H1 (cell line): ENCODE data around the gene ILDR2. TPM values are rescaled to one million over a fixed set of nuclear protein-coding genes. Genes with fewer than 3 reads are reported as not detected.

Source experiments
- CTCF ChIA-PET: fragments of 300-600 bp; sonication (Branson Sonifier 250); formaldehyde crosslinking; loops from one replicate; lab custom pipeline; 2021; ENCODE audit not compliant: partially characterized antibody; lab: Charles Lee
- POLR2A ChIA-PET: fragments of 300-600 bp; sonication (Branson Sonifier 250); formaldehyde crosslinking; loops from one replicate; lab custom pipeline; 2021; ENCODE audit warnings: inconsistent platforms; ENCODE audit not compliant: partially characterized antibody; lab: Charles Lee
- DNase-seq, 2 experiments: peaks; one replicate each; pipeline versions ENCODE4 v3.0.0 to v3.0.0-alpha.2; 2010 to 2022; ENCODE audit warnings: low spot score in 2 of 2, low read depth in 1 of 2, mixed read lengths in 1 of 2
- FAIRE-seq: peaks from 2 replicates; lab custom pipeline; 2011; peaks lifted over from hg19 to GRCh38; lab: Jason Lieb, UNC
- H2AFZ ChIP-seq: 2 replicates; pipeline ENCODE4 v1.8.1; 2012; ENCODE audit warnings: low read length, inconsistent platforms
- H2AK5ac ChIP-seq: 2 replicates; pipeline ENCODE4 v1.6.1; 2013; ENCODE audit warnings: low read depth, low read length
- H2BK120ac ChIP-seq: replicated peaks from 2 replicates; pipeline ENCODE3; 2013; ENCODE audit warnings: low read depth, low read length, inconsistent platforms
- H2BK12ac ChIP-seq: 2 replicates; pipeline ENCODE4 v1.6.1; 2013; ENCODE audit warnings: low read depth, low read length
- H2BK15ac ChIP-seq: 2 replicates; pipeline ENCODE4 v1.6.1; 2013; ENCODE audit warnings: low read length
- H2BK20ac ChIP-seq: 2 replicates; pipeline ENCODE4 v1.6.1; 2013; ENCODE audit warnings: low read length
- H2BK5ac ChIP-seq: 2 replicates; pipeline ENCODE4 v1.6.1; 2013; ENCODE audit warnings: low read depth, low read length
- H3K14ac ChIP-seq: 2 replicates; pipeline ENCODE4 v1.6.1; 2013; ENCODE audit warnings: inconsistent platforms; ENCODE audit not compliant: insufficient read length
- H3K18ac ChIP-seq: 2 replicates; pipeline ENCODE4 v1.6.1; 2013; ENCODE audit warnings: low read length; ENCODE audit errors: extremely low read depth
- H3K23ac ChIP-seq: 2 replicates; pipeline ENCODE4 v1.6.1; 2013; ENCODE audit warnings: inconsistent platforms; ENCODE audit not compliant: insufficient read length
- H3K23me2 ChIP-seq: 2 replicates; pipeline ENCODE4 v1.6.1; 2013; ENCODE audit warnings: low read depth, low read length
- H3K27ac ChIP-seq: 2 replicates; pipeline ENCODE4 v1.6.1; 2011; ENCODE audit warnings: low read depth, low read length, inconsistent platforms
- H3K27me3 ChIP-seq, 4 experiments: replicated peaks in 1 of 4; 1 replicate in 1 of 4; 2 replicates in 3 of 4; pipeline versions ENCODE4 v1.6.1 to v1.8.1; 2011 to 2013; ENCODE audit warnings: low read length in 3 of 4, mild to moderate bottlenecking in 3 of 4, inconsistent platforms in 2 of 4, mixed read lengths in 2 of 4, moderate library complexity in 1 of 4; ENCODE audit not compliant: control insufficient read depth in 3 of 4, insufficient read depth in 3 of 4; ENCODE audit errors: extremely low read depth in 1 of 4
- H3K36me3 ChIP-seq, 4 experiments: 2 replicates each; pipeline versions ENCODE4 v1.6.1 to v1.8.1; 2011 to 2013; ENCODE audit warnings: mild to moderate bottlenecking in 4 of 4, low read length in 3 of 4, moderate library complexity in 2 of 4, control low read depth in 1 of 4, inconsistent platforms in 1 of 4; ENCODE audit not compliant: insufficient read depth in 4 of 4, control insufficient read depth in 2 of 4
- H3K4ac ChIP-seq: replicated peaks from 2 replicates; pipeline ENCODE3; 2013; ENCODE audit warnings: low read length, low read depth, mixed read lengths, inconsistent platforms; ENCODE audit not compliant: insufficient read length
- H3K4me1 ChIP-seq, 4 experiments: replicated peaks in 1 of 4; 1 replicate in 1 of 4; 2 replicates in 3 of 4; pipeline versions ENCODE4 v1.6.1 to v1.8.1; 2011 to 2013; ENCODE audit warnings: low read length in 3 of 4, inconsistent platforms in 2 of 4, mixed read lengths in 1 of 4; ENCODE audit not compliant: insufficient read depth in 4 of 4, control insufficient read depth in 3 of 4
- H3K4me2 ChIP-seq, 2 experiments: 2 replicates each; pipeline versions ENCODE4 v1.6.1 to v1.8.1; 2011 to 2013; ENCODE audit warnings: low read depth in 2 of 2, low read length in 2 of 2, control low read depth in 1 of 2, inconsistent platforms in 1 of 2, mild to moderate bottlenecking in 1 of 2; ENCODE audit not compliant: insufficient read depth in 1 of 2
- H3K4me3 ChIP-seq, 4 experiments: fragments of 200-600, 300-600 bp in 1 of 4; sonication (generic), shearing (Covaris generic), sonication (Bioruptor Twin) in 1 of 4; 2 replicates each; pipeline versions ENCODE4 v1.5.1 to v1.8.1; 2011 to 2016; ENCODE audit warnings: low read length in 4 of 4, low read depth in 3 of 4, control low read depth in 2 of 4, inconsistent platforms in 2 of 4, mild to moderate bottlenecking in 2 of 4, mixed read lengths in 1 of 4, moderate library complexity in 1 of 4; ENCODE audit not compliant: insufficient read depth in 2 of 4; ENCODE audit errors: extremely low read depth in 1 of 4
- H3K56ac ChIP-seq: replicated peaks from 2 replicates; pipeline ENCODE3; 2013; ENCODE audit warnings: low read depth, mild to moderate bottlenecking, mixed read lengths, low read length, inconsistent platforms; ENCODE audit not compliant: insufficient read length
- H3K79me1 ChIP-seq: 2 replicates; pipeline ENCODE4 v1.6.1; 2013; ENCODE audit warnings: low read depth, low read length, control low read depth
- H3K79me2 ChIP-seq, 2 experiments: 2 replicates each; pipeline versions ENCODE4 v1.6.1 to v1.8.1; 2012 to 2013; ENCODE audit warnings: low read length in 2 of 2, mild to moderate bottlenecking in 2 of 2, inconsistent platforms in 1 of 2; ENCODE audit not compliant: insufficient read depth in 2 of 2, control insufficient read depth in 1 of 2
- H3K9ac ChIP-seq, 4 experiments: replicated peaks in 1 of 4; 1 replicate in 1 of 4; 2 replicates in 3 of 4; pipeline versions ENCODE4 v1.6.1 to v1.8.1; 2011 to 2013; ENCODE audit warnings: low read depth in 3 of 4, low read length in 3 of 4, control low read depth in 2 of 4, mild to moderate bottlenecking in 2 of 4, moderate library complexity in 2 of 4, inconsistent platforms in 1 of 4; ENCODE audit errors: extremely low read depth in 1 of 4
- H3K9me3 ChIP-seq, 2 experiments: 2 replicates each; pipeline versions ENCODE4 v1.6.1 to v1.8.1; 2012 to 2013; ENCODE audit warnings: mild to moderate bottlenecking in 2 of 2, moderate library complexity in 2 of 2, control low read depth in 1 of 2, inconsistent platforms in 1 of 2, low read depth in 1 of 2, low read length in 1 of 2, mixed read lengths in 1 of 2; ENCODE audit not compliant: insufficient read depth in 2 of 2
- H4K20me1 ChIP-seq, 2 experiments: replicated peaks in 1 of 2; 2 replicates each; pipeline versions ENCODE3 to v1.8.1; 2011 to 2013; ENCODE audit warnings: inconsistent platforms in 2 of 2, low read length in 2 of 2, mild to moderate bottlenecking in 1 of 2; ENCODE audit not compliant: insufficient read depth in 2 of 2, control insufficient read depth in 1 of 2
- H4K5ac ChIP-seq: 2 replicates; pipeline ENCODE4 v1.6.1; 2013; ENCODE audit warnings: low read length, low read depth, mixed read lengths, inconsistent platforms; ENCODE audit not compliant: insufficient read length
- H4K8ac ChIP-seq: 2 replicates; pipeline ENCODE4 v1.8.0; 2013; ENCODE audit warnings: mild to moderate bottlenecking, moderate library complexity, low read length, inconsistent platforms; ENCODE audit not compliant: insufficient read depth; ENCODE audit errors: extremely low read depth
- H4K91ac ChIP-seq: replicated peaks from 2 replicates; pipeline ENCODE3; 2013; ENCODE audit warnings: low read length, mixed read lengths, inconsistent platforms; ENCODE audit not compliant: insufficient read length
- HDAC6 ChIP-seq: IDR thresholded peaks from one replicate; pipeline ENCODE4 v1.7.1; 2012; ENCODE audit warnings: low read depth, mild to moderate bottlenecking, inconsistent platforms, low read length, moderate library complexity
- SIX5 ChIP-seq: IDR thresholded peaks from 2 replicates; pipeline ENCODE4 v1.6.1; 2011; ENCODE audit warnings: mild to moderate bottlenecking, low read depth, low read length
- TAF1 ChIP-seq: IDR thresholded peaks from 2 replicates; pipeline ENCODE4 v1.6.1; 2011; ENCODE audit warnings: mild to moderate bottlenecking, low read depth, low read length
- WGBS, 2 experiments: shearing (Covaris generic) in 1 of 2; methylation state at CpG; one replicate each; pipeline versions ENCODE4 v1.1.6 to v1.1.7; 2013 to 2015; ENCODE audit warnings: low lambda C conversion rate in 2 of 2, mixed read lengths in 2 of 2, inconsistent platforms in 1 of 2, low coverage in 1 of 2, missing lambda C conversion rate in 1 of 2; ENCODE audit not compliant: insufficient replicate concordance in 2 of 2, insufficient coverage in 1 of 2, insufficient read length in 1 of 2; ENCODE audit errors: extremely low coverage in 1 of 2, missing lambda C conversion rate in 1 of 2; 5-methylcytosine and 5-hydroxymethylcytosine counted together
- polyA plus RNA-seq, 7 experiments: library from polyadenylated mRNA; depleted of rRNA in 3 of 7; stranded (reverse) in 5 of 7; unstranded in 2 of 7; fragments of >200 nt in 5 of 7; fragments of 200-250 nt in 2 of 7; gene quantifications; 1 replicate in 5 of 7; 2 replicates in 1 of 7; 4 replicates in 1 of 7; pipeline versions ENCODE4 v1.2.1 to v1.2.3, GENCODE V29; 2011 to 2013; ENCODE audit warnings: missing spikeins in 2 of 7, mixed read lengths in 2 of 7
- total RNA-seq: library from RNA; stranded (reverse); fragmentation: NEBNext Ultra II Directional; extraction: Animal tissue kit (Norgen Biotek cat#: 25700); gene quantifications from 2 replicates; pipeline ENCODE4 v1.2.1, GENCODE V29; 2021
- TF ChIP-seq, protein P1 (sequence below): IDR thresholded peaks from 2 replicates; pipeline ENCODE4 v1.6.1; 2012; ENCODE audit warnings: inconsistent platforms

The ILDR2 gene
- total and polyA plus RNA-seq, 2 of the 8 experiments (the other 6 are each of a cell fraction or from before 2014, with no cell fraction given), result 0.85 to 0.86 TPM

DNA sequence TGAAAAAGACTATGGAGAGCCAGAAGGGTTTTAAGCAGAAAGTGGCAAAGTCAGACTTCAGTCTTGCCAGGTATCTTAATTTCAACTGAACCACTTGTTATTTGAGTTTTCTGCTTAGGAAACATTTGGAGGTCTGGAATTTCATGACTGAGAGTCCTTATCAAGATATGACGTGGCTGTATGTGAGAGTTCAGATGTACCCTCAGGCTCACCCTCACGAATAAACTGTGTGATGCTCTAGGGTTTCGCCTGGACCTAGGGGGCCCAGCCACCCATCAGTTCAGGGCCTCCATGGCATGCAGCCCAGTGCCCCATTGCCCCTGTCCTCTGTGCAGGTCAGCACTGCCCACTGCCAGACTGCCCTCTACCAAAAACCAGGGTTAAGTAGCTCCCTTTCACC is 68.7 kb downstream of the ILDR2 start:
- Histone ChIP-seq H3K27me3 (no peaks in the 10 kb centered on the region; a peak in 1 of 7 replicates), H3K18ac (no peak overlapping the region), H3K9ac (no peak overlapping the region), H3K9me3 (peaks cover 2 to 6% of the 10 kb centered on the region in 2 experiments), H3K23me2 (no peaks in the 10 kb centered on the region), H3K4ac (no peak overlapping the region), H4K5ac (no peak overlapping the region), H2AK5ac (no peak overlapping the region), H3K4me2 (no peak overlapping the region), H3K4me3 (no peak overlapping the region), H2BK120ac (no peak overlapping the region), H4K20me1 (no peaks in the 10 kb centered on the region), H3K36me3 (no peaks in the 10 kb centered on the region), H3K56ac (no peak overlapping the region), H3K79me1 (no peaks in the 10 kb centered on the region), H3K79me2 (no peaks in the 10 kb centered on the region), H2AFZ (no peak overlapping the region), H3K23ac (no peak overlapping the region), H3K27ac (no peak overlapping the region), H4K8ac (no peak overlapping the region), H3K4me1 (no peaks in the 10 kb centered on the region; a peak in 1 of 7 replicates), H2BK5ac (no peak overlapping the region), H2BK15ac (no peak overlapping the region), H3K14ac (no peak overlapping the region), H2BK20ac (no peak overlapping the region), H4K91ac (no peak overlapping the region), H2BK12ac (no peak overlapping the region)
- DNase-seq (no peak), FAIRE-seq (no peak)
- ChIA-PET CTCF (interaction anchor here (0.5 to 23.8 kb wide), 7 partner anchors 8 to 828 kb away, joined by 3 to 874 read pairs (median 5); no protein-coding TSS in a partner anchor), POLR2A (interaction anchor here (1.0 kb wide), 1 partner anchor 9 kb away, joined by 3 read pairs; no protein-coding TSS in a partner anchor)
- 81% methylated on average over 3 of the region's 3 CpGs; no CpG with 5 or more reads in 1 of the 2 experiments for WGBS, 2 experiments
- TF ChIP-seq TAF1, result no peak
- TF ChIP-seq HDAC6, result no peak
- TF ChIP-seq, protein P1, sequence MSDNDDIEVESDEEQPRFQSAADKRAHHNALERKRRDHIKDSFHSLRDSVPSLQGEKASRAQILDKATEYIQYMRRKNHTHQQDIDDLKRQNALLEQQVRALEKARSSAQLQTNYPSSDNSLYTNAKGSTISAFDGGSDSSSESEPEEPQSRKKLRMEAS, result no peak
- TF ChIP-seq SIX5, result no peak
